ENCODE data around the gene CDC25B. TPM values are rescaled to one million over a fixed set of nuclear protein-coding genes. Genes with fewer than 3 reads are reported as not detected.
"Not testable (repeated sequence)": the region's sequence is repeated elsewhere in the genome, so short reads cannot be mapped to it uniquely, and the experiment has no call there.

Gene CDC25B
- total and polyA plus RNA-seq, 2 donors (not counting 3 experiments of a cell fraction or from before 2014, with no cell fraction given), result 46.7 to 76.5 TPM

- Histone ChIP-seq H3K4me3 (replicated peaks in 1 of 3; ENCODE audit: insufficient read depth in 1 of 3, low read depth in 1 of 3, low read length in 3 of 3) (no peak overlapping the region), H3K27me3 (ENCODE audit: control insufficient read depth in 2 of 2, insufficient read depth in 2 of 2, low read length in 2 of 2) (no peaks in the 10 kb centered on the region), H3K9me3 (replicated peaks; ENCODE audit: control insufficient read depth, insufficient read depth, low read length) (no peaks in the 10 kb centered on the region), H3K27ac (ENCODE audit: insufficient read depth, low read depth, low read length) (no peak overlapping the region), H3K79me2 (ENCODE audit: control insufficient read depth, insufficient read depth, low read length) (no peaks in the 10 kb centered on the region), H3K9me1 (replicated peaks; ENCODE audit: control insufficient read depth, extremely low read depth, insufficient read depth, low read length) (no peaks in the 10 kb centered on the region), H3K36me3 (ENCODE audit: control insufficient read depth in 2 of 2, extremely low read depth in 1 of 2, insufficient read depth in 2 of 2, low read length in 2 of 2) (peaks cover 0 to 16% of the 10 kb centered on the region in 2 experiments), H3K4me1 (ENCODE audit: control insufficient read depth, extremely low read depth, insufficient read depth, low read length) (no peaks in the 10 kb centered on the region), H3K9ac (replicated peaks; ENCODE audit: extremely low read depth, insufficient read depth, low read length) (no peak overlapping the region), H2AFZ (ENCODE audit: low read depth, low read length) (no peak overlapping the region), H3K4me2 (ENCODE audit: insufficient read depth, low read length) (no peak overlapping the region), H4K20me1 (replicated peaks; ENCODE audit: control insufficient read depth, extremely low read depth, insufficient read depth, low read length) (no peaks in the 10 kb centered on the region)
- TF ChIP-seq FOS (IDR thresholded peaks at IDR 0.05; ENCODE audit: borderline replicate concordance, insufficient read depth, low read length) (no peak), POLR2AphosphoS5 (IDR thresholded peaks at IDR 0.05; ENCODE audit: insufficient read depth, low read depth, low read length) (no peak), POLR2A (IDR thresholded peaks at IDR 0.05; ENCODE audit: low read depth, low read length) (no peak), EZH2 (IDR thresholded peaks at IDR 0.05; ENCODE audit: borderline replicate concordance, low read depth, low read length, severe bottlenecking) (no peak), GATA2 (IDR thresholded peaks at IDR 0.05; ENCODE audit: insufficient read depth, insufficient read length, low read depth, low read length) (no peak), MAX (IDR thresholded peaks at IDR 0.05; ENCODE audit: insufficient read depth, insufficient read length) (no peak), JUN (IDR thresholded peaks at IDR 0.05; ENCODE audit: borderline replicate concordance, insufficient read depth, insufficient read length, low read depth) (no peak), MYC (IDR thresholded peaks at IDR 0.05; ENCODE audit: low read depth, low read length) (no peak)
- TF ChIP-seq, protein P1, sequence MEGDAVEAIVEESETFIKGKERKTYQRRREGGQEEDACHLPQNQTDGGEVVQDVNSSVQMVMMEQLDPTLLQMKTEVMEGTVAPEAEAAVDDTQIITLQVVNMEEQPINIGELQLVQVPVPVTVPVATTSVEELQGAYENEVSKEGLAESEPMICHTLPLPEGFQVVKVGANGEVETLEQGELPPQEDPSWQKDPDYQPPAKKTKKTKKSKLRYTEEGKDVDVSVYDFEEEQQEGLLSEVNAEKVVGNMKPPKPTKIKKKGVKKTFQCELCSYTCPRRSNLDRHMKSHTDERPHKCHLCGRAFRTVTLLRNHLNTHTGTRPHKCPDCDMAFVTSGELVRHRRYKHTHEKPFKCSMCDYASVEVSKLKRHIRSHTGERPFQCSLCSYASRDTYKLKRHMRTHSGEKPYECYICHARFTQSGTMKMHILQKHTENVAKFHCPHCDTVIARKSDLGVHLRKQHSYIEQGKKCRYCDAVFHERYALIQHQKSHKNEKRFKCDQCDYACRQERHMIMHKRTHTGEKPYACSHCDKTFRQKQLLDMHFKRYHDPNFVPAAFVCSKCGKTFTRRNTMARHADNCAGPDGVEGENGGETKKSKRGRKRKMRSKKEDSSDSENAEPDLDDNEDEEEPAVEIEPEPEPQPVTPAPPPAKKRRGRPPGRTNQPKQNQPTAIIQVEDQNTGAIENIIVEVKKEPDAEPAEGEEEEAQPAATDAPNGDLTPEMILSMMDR (IDR thresholded peaks at IDR 0.05; ENCODE audit: extremely low read depth in 1 of 2, insufficient read depth in 1 of 2, low read depth in 1 of 2, low read length in 2 of 2), result no peak
- no peak for FAIRE-seq
- ChIA-PET CTCF (interaction anchor here (1.0 kb wide), 1 partner anchor 26 kb away, joined by 3 read pairs; no protein-coding TSS in a partner anchor), POLR2A (interaction anchor here (0.7 kb wide), 1 partner anchor 185 kb away, joined by 5 read pairs; no protein-coding TSS in a partner anchor)
- DNase-seq (ENCODE audit: low read depth, low spot score), result no peak
- intact Hi-C loops (cut with micrococcal nuclease), result no loop called here
- no TSS peak for BruUV-seq (replicated peaks)
- dilution Hi-C loops (cut with MboI; ENCODE audit: extremely low pct_ligation_motif_present, low sequenced_read_pairs), result no loop called here
Observed at GRCh38 chr20:3828798-3829197, 32.7 kb downstream of the CDC25B start.

- H3K9ac ChIP-seq (replicated peaks; ENCODE audit: extremely low read depth, insufficient read depth, low read length); H3K27ac ChIP-seq (ENCODE audit: insufficient read depth, low read depth, low read length); FAIRE-seq; H3K4me2 ChIP-seq (ENCODE audit: insufficient read depth, low read length); H3K27me3 ChIP-seq (ENCODE audit: control insufficient read depth in 2 of 2, insufficient read depth in 2 of 2, low read length in 2 of 2); H4K20me1 ChIP-seq (replicated peaks; ENCODE audit: control insufficient read depth, extremely low read depth, insufficient read depth, low read length); POLR2A ChIA-PET; dilution Hi-C loops (cut with MboI; ENCODE audit: extremely low pct_ligation_motif_present, low sequenced_read_pairs); H2AFZ ChIP-seq (ENCODE audit: low read depth, low read length); DNase-seq (ENCODE audit: low read depth, low spot score); H3K36me3 ChIP-seq (ENCODE audit: control insufficient read depth in 2 of 2, extremely low read depth in 1 of 2, insufficient read depth in 2 of 2, low read length in 2 of 2); H3K9me3 ChIP-seq (replicated peaks; ENCODE audit: control insufficient read depth, insufficient read depth, low read length); H3K4me1 ChIP-seq (ENCODE audit: control insufficient read depth, extremely low read depth, insufficient read depth, low read length); H3K9me1 ChIP-seq (replicated peaks; ENCODE audit: control insufficient read depth, extremely low read depth, insufficient read depth, low read length); intact Hi-C loops (cut with micrococcal nuclease); BruUV-seq (replicated peaks); H3K4me3 ChIP-seq (replicated peaks in 1 of 3; ENCODE audit: insufficient read depth in 1 of 3, low read depth in 1 of 3, low read length in 3 of 3); H3K79me2 ChIP-seq (ENCODE audit: control insufficient read depth, insufficient read depth, low read length): not testable (repeated sequence)
- CTCF ChIA-PET, result interaction anchor here (1.0 to 1.6 kb wide), 2 partner anchors 15 to 25 kb away, joined by 3 to 6 read pairs; no protein-coding TSS in a partner anchor
Observed at GRCh38 chr20:3829891-3830290, 33.8 kb downstream of the CDC25B start.
